Effector memory CD4-positive, alpha-beta T cell (primary cell): Measurements from ENCODE around the gene SLC25A10.
A peak's percentile ranks its signal among the peaks of the same experiment; 100 is the strongest.

Experiments
- DNase-seq, 3 donors: peaks; one replicate each; pipeline ENCODE4 v3.0.0-alpha.2; 2020
- H3K27ac ChIP-seq: 2 replicates; pipeline ENCODE4 v1.7.0; 2013; ENCODE audit warnings: mild to moderate bottlenecking, low read length, moderate library complexity; ENCODE audit not compliant: insufficient read depth, poor library complexity, severe bottlenecking
- H3K27me3 ChIP-seq: replicated peaks from 2 replicates; pipeline ENCODE4 v1.7.0; 2013; ENCODE audit warnings: mild to moderate bottlenecking, low read length; ENCODE audit not compliant: insufficient read depth, control insufficient read depth, poor library complexity, severe bottlenecking
- H3K36me3 ChIP-seq: 2 replicates; pipeline ENCODE4 v1.7.0; 2013; ENCODE audit warnings: mild to moderate bottlenecking, low read length, moderate library complexity; ENCODE audit not compliant: control insufficient read depth, insufficient read depth
- H3K4me1 ChIP-seq: 2 replicates; pipeline ENCODE4 v1.7.0; 2013; ENCODE audit warnings: low read length, mild to moderate bottlenecking; ENCODE audit not compliant: control insufficient read depth, insufficient read depth, poor library complexity, severe bottlenecking
- H3K4me3 ChIP-seq: 2 replicates; pipeline ENCODE4 v1.7.0; 2013; ENCODE audit warnings: low read length, low read depth, mild to moderate bottlenecking; ENCODE audit not compliant: insufficient read depth, poor library complexity, severe bottlenecking
- H3K9me3 ChIP-seq: 2 replicates; pipeline ENCODE4 v1.7.0; 2013; ENCODE audit warnings: mild to moderate bottlenecking, low read length, moderate library complexity; ENCODE audit not compliant: control insufficient read depth

SLC25A10 gene

DNA sequence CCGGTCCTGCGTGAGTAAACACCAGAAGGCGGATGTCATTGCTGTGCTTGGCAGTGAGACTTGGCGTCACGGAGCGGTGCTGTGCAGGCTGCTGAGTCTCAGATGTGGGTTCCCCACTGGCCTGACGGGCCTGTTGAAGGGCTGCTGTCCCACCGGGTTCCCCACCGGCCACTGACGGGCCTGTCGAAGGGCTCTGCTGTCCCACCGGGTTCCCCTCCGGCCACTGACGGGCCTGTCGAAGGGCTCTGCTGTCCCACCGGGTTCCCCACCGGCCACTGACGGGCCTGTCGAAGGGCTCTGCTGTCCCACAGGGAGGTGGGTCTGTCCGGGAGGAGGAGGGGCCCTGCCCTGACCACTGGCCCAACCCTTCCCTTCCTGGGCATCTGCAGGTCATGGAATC, 25.5 kb upstream of the SLC25A10 start:
- Histone ChIP-seq H3K4me1 (peaks cover 20% of the 10 kb centered on the region), H3K27ac (no peak overlapping the region), H3K9me3 (no peaks in the 10 kb centered on the region), H3K4me3 (no peak overlapping the region), H3K27me3 (no peaks in the 10 kb centered on the region), H3K36me3 (peaks cover 55% of the 10 kb centered on the region)
- no peak for DNase-seq

GRCh38 chr17:81687770-81688541, 24.1 kb upstream of the SLC25A10 start:
- Histone ChIP-seq H3K27ac (no peak overlapping the region), H3K36me3 (peaks cover 69% of the 10 kb centered on the region), H3K4me1 (peaks cover 14% of the 10 kb centered on the region), H3K9me3 (no peaks in the 10 kb centered on the region), H3K27me3 (no peaks in the 10 kb centered on the region), H3K4me3 (no peak overlapping the region)
- no peak for DNase-seq

GRCh38 chr17:81688616-81689015, 23.5 kb upstream of the SLC25A10 start:
- Histone ChIP-seq H3K36me3 (peaks cover 75% of the 10 kb centered on the region), H3K9me3 (no peaks in the 10 kb centered on the region), H3K4me3 (no peak overlapping the region), H3K27me3 (no peaks in the 10 kb centered on the region), H3K4me1 (peaks cover 13% of the 10 kb centered on the region), H3K27ac (no peak overlapping the region)
- no peak for DNase-seq

- Histone ChIP-seq H3K36me3 (peaks cover 90% of the 10 kb centered on the region), H3K27ac (peak overlapping the region; percentile 5), H3K4me3 (no peak overlapping the region), H3K4me1 (peaks cover 5% of the 10 kb centered on the region), H3K27me3 (no peaks in the 10 kb centered on the region), H3K9me3 (no peaks in the 10 kb centered on the region)
- DNase-seq: no peak
These were observed 22.0 kb upstream of the SLC25A10 start for GRCh38 chr17:81690066-81690465.

- DNase-seq: no peak
- Histone ChIP-seq H3K4me3 (no peak overlapping the region), H3K27me3 (no peaks in the 10 kb centered on the region), H3K4me1 (no peaks in the 10 kb centered on the region), H3K36me3 (peaks cover 94% of the 10 kb centered on the region), H3K27ac (peak overlapping the region; percentile 5), H3K9me3 (no peaks in the 10 kb centered on the region)
These were observed 21.5 kb upstream of the SLC25A10 start for GRCh38 chr17:81690549-81690948.

DNA sequence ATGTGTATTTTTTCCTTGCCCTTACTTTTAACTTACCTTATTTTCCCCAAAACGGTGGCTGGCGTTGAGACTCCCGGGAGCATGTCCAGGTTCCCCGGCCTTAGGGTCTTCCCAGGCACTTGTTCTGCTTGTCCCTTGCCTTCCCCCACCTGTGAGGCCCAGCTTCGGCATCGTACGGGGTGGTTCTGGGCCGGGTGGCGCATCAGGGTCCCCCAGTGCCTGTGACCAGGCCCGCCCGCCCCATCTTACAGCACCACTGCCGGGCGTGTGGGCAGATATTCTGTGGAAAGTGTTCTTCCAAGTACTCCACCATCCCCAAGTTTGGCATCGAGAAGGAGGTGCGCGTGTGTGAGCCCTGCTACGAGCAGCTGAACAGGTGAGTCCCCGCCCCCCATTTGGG, 20.9 kb upstream of the SLC25A10 start:
- H3K27me3 ChIP-seq: no peaks in the 10 kb centered on the region
- no peak overlapping the region for H3K27ac ChIP-seq
- no peaks in the 10 kb centered on the region for H3K4me1 ChIP-seq
- no peak for DNase-seq
- H3K4me3 ChIP-seq: no peak overlapping the region
- H3K9me3 ChIP-seq: no peaks in the 10 kb centered on the region
- peaks cover 99% of the 10 kb centered on the region for H3K36me3 ChIP-seq

- Histone ChIP-seq H3K9me3 (no peaks in the 10 kb centered on the region), H3K36me3 (peaks cover 99% of the 10 kb centered on the region), H3K27ac (no peak overlapping the region), H3K27me3 (no peaks in the 10 kb centered on the region), H3K4me3 (no peak overlapping the region), H3K4me1 (no peaks in the 10 kb centered on the region)
- no peak for DNase-seq
These were observed 20.5 kb upstream of the SLC25A10 start for GRCh38 chr17:81691608-81692007.

DNA sequence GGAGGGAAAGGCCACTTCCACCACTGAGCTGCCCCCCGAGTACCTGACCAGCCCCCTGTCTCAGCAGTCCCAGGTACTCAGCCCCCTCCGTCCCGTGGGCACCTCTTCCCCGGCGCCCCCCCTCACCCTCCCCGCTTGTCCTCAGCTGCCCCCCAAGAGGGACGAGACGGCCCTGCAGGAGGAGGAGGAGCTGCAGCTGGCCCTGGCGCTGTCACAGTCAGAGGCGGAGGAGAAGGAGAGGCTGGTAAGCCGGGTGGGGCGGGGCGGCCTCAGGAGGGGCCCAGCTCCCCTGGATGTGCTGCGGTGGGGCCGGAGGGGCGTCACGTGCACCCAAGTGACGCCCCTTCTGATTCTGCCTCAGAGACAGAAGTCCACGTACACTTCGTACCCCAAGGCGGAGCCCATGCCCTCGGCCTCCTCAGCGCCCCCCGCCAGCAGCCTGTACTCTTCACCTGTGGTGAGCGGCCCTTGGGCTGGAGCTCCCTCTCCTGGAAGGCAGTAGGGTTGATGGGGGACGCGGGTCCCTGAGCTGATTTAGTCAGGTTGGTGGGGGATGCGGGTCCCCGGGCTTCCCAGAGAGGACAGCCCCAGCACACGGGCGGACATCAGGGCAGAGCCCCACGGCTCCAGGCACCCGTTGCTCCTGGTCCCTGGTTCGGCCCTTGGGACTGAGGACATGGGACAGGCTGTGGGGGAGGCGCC, 18.4 kb upstream of the SLC25A10 start:
- no peak overlapping the region for H3K27ac ChIP-seq
- no peaks in the 10 kb centered on the region for H3K27me3 ChIP-seq
- H3K4me1 ChIP-seq: no peaks in the 10 kb centered on the region
- peaks cover 99% of the 10 kb centered on the region for H3K36me3 ChIP-seq
- no peak for DNase-seq
- no peaks in the 10 kb centered on the region for H3K9me3 ChIP-seq
- H3K4me3 ChIP-seq: no peak overlapping the region

DNA sequence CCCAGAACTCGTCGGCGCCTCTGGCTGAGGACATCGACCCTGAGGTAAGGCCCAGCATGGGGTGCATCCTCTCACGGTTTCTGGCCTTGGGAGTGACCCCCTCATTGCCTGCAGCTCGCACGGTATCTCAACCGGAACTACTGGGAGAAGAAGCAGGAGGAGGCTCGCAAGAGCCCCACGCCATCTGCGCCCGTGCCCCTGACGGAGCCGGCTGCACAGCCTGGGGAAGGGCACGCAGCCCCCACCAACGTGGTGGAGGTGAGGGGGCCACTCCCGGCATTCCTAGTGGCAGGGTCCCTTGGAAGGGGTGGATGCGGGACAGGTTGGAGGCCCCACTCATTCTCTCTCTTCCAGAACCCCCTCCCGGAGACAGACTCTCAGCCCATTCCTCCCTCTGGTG, 17.3 kb upstream of the SLC25A10 start:
- Histone ChIP-seq H3K27me3 (no peaks in the 10 kb centered on the region), H3K36me3 (peaks cover 87% of the 10 kb centered on the region), H3K9me3 (no peaks in the 10 kb centered on the region), H3K27ac (no peak overlapping the region), H3K4me3 (no peak overlapping the region), H3K4me1 (no peaks in the 10 kb centered on the region)
- no peak for DNase-seq

DNA sequence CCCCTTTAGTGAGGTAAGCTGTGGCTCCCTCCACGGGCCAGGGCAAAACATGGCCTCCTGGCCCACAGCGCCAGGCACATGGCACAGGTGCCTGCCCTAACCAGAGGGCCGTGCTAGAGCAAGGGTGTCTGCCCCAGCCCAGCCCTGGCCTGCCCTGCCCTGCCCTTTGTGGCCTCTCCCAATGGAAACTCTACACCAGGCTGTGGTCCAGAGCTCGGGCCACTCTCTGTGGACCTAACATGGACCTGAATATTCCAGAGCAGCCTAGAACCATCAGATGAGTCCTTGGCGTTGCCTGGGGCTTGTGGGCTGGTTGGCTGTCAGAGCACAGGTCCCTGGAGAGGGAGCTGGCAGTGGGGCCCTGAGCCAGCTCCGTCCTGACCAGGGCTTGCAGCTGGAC, 16.9 kb upstream of the SLC25A10 start:
- DNase-seq: no peak
- H3K9me3 ChIP-seq: no peaks in the 10 kb centered on the region
- H3K4me3 ChIP-seq: no peak overlapping the region
- no peaks in the 10 kb centered on the region for H3K27me3 ChIP-seq
- H3K4me1 ChIP-seq: no peaks in the 10 kb centered on the region
- H3K27ac ChIP-seq: no peak overlapping the region
- peaks cover 83% of the 10 kb centered on the region for H3K36me3 ChIP-seq
